ENCODE data around the gene ZBTB44.
"Not testable (repeated sequence)": the region's sequence is repeated elsewhere in the genome, so short reads cannot be mapped to it uniquely, and the experiment has no call there.

ZBTB44 gene

DNA sequence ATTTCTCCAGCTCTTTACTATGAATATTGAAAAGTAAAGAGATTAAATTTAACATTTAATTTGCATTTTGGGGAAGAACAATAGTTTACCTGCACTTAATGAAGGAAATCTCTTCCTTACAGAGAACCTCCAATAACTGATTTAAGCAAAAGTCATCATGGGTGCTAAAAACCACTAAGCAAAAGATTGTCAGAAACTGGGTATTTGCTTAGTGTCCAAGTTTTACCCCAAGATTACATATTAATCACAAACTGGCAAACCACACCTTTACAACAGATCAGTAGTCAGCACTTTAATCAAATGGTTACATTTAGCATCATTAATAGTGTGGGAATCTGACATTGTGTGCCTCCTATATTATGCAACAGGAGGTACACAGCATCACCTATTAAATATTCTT is 2.7 kb downstream of the ZBTB44 start:
- no peak for DNase-seq

DNA sequence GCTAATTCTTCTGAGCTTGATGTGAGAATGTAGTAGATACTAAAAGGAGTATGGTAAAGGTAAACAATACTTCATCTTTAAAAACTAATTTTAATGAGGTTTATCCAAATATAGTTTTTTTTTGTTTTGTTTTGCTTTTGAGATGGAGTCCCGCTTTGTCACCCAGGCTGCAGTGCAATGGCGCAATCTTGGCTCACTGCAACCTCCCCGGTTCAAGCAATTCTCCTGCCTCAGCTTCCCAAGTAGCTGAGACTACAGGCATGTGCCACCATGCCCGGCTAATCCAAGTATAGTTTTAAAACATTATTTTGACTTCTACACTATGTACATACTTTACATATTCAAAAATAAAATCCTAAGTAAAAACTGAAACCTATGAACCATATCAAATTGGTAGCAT is 4.1 kb downstream of the ZBTB44 start:
- no peak for DNase-seq

DNA sequence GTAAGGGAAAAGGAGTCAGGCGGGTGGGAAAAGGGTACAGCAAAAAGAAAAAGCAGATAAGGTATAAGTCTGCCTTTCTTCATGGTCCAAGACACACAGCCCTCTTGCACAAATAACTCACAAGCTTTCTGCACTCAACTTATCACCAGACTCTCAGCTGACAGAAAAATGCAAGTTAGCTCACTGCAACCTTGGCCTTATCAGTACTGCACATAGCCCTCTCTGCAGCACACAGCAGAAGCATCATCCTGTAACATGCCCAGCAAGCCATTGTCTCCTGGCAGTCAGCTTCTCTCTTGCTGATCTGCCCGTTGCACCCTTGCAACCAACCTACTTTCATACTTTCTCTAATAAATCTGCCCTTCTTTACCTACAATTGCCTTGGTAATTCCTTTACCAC is 5.8 kb downstream of the ZBTB44 start:
- DNase-seq: no peak

DNA sequence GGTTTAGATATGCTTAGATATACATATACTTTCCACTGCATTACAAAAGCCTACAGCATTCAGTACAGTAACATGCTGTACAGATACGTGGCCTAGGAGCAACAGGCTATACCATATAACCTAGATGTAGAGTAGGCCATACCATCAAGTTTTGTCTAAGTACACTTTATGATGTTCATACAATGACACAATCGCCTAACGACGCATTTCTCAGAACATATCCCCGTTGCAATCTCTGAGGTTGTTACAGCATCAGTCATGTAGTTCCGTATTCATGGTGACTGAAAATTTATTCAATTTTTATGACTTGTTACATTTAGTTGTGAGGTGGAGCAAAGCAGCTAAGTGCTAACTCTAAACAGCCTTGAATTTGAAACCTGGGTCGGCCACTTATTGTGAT is 6.7 kb downstream of the ZBTB44 start:
- DNase-seq: no peak

DNA sequence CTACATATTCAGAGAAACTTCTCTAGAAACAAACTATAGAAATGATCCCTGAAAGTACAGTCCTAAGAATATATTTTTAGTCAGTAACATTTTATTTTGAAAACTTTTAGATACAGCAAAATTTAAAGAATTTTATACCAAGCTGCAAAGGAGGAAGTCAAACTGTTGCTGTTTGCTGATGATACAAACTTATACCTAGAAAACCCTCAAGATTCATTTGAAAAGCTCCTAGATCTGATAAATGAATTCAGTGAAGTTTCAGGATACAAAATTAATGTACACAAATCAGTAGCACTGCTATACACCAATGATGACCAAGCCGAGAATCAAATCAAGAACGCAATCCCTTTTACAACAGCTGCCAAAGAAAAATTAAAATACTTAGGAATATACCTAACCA is 10.1 kb downstream of the ZBTB44 start:
- no peak for DNase-seq

DNA sequence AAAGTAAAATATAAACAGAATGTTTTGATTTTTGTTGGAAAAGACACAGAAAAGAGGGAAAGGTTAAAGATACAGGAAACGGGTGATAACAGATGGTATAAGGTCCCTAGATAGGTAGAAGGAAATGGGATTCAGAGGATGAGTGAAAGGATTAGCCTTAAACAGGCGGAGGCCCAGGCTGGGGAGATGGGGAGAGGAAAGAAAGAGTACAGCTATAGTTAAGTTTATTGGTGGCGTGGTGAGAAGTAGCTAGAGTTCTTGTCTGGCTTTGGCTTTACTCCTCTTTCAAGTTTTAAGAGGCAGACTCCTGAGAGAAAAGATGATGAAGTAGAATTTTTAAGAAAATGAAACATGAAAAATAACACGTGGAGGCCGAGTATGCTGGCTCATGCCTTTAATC is 13.7 kb downstream of the ZBTB44 start:
- DNase-seq: no peak

DNA sequence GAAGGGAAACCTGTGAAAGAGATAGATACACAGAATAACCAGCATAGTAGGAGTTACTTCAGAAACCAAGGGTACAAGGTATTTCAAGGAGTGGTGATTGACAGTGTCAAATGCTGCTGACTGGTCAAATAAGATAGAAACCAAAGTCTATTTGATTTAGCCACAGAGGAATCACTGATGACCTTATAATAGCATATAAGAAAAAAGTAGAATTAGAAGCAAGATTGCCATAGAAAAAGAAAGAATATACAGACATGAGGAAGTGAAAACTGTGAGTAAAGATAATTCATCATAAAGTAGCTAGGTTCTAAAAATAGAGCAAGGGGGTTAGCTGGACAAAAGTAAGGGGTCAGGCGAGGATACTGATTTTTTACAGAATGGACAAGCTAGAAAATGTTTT is 14.2 kb downstream of the ZBTB44 start:
- no peak for DNase-seq

DNA sequence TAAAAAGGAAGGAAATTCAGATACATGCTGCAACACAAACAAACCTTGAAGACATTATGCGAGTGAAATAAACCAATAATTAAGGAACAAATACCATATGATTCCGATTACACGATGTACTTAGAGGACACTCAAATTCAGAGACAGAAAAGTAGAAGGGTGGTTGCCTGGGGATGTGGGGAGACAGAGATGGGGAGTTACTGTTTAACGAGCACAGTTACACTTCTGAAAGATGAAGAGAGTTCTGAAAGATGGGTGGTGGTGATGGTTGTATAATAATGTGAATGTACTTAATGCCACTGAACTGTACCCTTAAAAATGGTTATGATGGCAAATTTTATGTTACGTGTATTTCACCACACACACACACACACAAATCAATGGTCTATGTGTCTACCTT is 14.7 kb downstream of the ZBTB44 start:
- no peak for DNase-seq

DNA sequence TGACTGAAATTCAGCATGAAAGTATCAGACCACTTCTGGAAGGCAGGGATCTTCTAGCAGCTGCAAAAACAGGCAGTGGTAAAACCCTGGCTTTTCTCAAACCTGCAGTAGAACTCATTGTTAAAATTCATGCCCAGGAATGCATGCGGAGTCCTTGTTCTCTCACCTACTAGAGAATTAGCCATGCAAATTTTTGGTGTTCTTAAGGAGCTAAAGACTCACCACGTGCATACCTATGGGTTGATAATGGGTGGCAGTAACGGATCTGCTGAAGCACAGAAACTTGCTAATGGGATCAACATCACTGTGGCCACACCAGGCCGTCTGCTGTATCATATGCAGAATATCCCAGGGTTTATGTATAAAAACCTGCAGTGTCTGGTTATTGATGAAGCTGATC is 19.1 kb downstream of the ZBTB44 start:
- no peak for DNase-seq

DNA sequence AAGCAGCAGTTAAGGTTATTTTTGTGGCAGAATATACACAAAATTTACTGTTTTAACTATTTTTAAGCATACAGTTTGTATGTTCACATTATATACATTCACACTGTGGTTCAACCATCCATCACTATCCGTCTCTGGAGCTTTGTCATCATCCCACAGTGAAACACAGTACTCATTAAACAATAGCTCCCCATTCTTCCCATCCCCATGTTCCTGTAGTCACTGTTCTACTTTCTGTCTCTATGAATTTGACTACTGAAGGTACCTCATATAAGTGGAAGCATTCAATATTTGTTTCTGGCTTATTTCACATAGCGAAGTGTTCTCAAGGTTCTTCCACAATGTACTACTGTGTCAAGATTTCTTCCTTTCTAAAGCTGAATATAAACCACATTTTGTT is 32.6 kb downstream of the ZBTB44 start:
- no peak for DNase-seq

DNA sequence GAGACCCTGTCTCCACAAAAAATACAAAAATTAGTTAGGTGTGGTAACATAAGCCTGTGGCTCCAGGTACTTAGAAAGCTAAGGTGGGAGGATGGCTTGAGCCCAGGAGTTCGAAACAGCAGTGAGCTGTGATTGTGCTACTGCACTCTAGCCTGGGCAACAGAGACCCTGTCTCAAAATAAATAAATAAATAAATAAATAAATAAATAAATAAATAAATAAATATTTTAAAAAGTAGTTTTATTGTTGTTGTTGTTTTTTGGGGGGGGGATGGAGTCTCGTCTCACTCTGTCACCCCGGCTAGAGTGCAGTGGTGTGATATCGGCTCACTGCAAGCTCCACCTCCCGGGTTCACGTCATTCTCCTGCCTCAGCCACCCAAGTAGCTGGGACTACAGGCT is 33.4 kb downstream of the ZBTB44 start:
- not testable (repeated sequence) for DNase-seq

DNA sequence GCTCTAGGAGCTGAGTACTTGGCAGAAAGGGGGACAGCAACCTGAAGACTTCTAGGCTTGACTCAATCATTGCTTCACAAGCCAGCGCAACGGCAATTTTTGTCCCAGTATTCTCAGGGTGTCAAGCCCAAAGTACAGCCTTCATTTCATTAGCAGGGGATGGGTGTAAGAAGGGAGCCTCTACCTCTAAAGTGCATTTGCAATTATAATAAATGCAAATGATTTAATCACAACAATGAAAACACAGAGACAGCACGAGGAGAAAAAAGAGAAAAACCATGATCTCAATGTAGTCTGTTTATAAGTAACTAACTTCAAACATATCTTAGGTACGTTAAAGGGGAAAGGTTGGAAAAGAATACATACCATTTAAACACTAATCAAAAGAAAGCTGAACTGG is 34.7 kb downstream of the ZBTB44 start:
- no peak for DNase-seq

DNA sequence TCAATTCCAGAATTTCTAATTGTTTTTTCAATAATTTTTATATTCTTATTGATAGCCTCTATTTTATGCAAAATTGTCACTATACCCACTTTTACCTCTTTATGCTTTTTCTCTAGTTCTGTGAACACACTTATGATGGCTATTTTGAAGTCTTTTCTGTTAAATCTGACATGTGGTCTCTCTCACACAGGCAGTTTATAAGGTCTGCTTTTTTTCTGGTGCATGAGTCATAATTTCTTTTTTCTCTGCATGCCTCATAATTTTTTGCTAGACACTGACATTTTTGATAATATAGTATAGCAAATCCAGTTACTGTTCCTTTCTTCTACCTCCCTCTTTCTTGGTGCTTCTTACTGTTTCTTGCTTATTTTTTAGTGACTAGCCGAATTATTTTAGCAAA is 36.0 kb downstream of the ZBTB44 start:
- DNase-seq: no peak

DNA sequence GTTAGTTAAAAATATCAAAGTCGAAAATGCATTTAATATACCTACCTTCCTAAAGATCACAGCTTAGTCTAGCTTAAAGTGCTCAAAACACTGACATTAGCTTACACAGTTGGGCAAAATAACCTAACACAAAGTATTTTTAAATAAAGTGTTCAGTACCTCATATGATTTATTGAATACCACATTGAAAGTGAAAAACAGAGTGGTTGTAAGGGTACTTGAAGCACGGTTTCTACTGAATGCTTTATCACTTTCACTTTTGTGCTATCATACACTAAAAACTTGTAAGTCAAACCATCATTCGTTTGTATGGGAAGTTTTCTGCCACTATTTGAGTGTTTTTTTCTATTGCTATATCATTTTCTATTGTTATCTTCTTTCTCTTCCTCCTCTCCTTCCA is 36.6 kb downstream of the ZBTB44 start:
- DNase-seq: no peak

DNA sequence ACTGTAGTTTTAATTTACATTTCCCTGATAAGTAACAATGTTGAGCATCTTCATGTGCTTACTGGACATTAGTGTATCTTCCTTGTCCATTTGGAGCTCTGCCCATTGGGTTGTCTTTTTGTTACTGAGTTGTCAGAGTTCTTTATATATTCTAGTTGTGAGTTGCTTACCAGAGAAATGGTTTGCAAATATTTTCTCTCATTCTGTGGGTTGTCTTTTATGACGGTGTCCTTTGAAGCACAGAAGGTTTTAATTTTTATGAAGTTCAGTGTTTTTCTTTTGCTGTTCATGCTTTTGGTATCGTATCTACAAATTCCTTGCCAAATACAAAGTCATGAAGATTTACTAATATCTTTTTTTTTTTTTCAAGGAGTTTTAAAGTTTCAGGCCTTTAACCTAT is 42.4 kb downstream of the ZBTB44 start:
- no peak for DNase-seq

DNA sequence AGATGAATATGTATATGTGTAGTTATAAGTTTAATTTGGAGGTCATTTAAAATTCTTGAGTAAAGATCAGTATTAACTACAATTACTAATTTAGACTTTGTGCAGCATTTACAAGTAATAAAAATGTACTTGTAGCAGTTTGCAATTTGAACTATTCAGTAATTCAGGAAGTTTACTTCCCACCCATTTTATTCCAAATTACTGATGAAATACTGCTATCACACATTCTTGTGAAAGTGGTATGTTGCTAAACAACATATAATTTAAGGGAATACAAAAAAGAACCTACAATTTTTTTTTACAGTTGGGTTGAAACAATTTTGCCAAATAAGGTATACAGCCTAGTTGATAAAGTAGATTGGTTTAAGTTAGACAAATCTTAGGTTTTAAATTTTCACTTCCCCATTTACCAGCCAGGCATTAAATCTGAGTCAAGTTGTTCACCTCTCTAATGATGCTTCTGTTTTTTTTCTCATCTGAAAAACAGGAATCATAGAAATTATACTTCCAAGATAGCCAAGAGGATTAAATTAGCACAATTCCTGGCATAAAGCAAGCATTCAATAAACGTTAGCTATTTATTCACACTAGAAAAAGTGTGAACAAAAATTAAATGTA is 45.3 kb downstream of the ZBTB44 start:
- DNase-seq: no peak

DNA sequence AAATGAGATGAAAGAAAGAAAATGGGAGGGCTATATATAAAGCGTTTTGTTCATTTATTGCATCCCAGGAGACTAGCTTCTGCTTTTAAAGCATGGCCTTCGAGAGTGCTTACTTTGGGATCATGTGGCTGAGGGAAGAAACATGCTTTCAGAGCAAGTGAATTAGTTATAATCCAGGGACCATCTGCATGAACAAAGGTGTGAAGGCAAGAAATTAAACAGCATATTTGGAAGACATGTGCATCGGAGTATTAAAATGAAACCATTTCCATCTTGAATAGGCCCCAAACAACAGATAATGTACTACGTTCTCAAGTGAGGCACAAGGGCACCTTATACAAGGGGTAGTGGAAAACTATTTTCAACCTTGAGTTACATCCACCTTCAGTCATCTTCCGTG is 51.4 kb downstream of the ZBTB44 start:
- DNase-seq: no peak

DNA sequence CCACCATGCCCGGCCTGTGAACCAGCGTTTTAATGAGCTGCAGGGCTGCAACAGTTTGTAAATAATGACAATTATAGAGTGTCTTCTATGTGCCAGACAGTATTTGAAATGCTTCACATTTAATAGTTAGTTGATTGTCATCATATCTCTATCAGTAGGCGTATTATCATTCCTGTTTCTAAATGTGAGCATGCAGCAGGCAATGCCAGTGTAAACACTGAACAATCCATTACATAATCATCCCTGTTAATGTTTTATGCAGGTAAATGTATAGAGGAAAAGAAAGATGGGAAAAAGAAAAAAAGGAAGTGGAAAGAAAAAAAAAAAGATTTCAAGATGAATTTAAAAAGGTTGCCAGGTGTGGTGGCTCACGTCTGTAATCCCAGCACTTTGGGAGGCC is 52.3 kb downstream of the ZBTB44 start:
- no peak for DNase-seq

DNA sequence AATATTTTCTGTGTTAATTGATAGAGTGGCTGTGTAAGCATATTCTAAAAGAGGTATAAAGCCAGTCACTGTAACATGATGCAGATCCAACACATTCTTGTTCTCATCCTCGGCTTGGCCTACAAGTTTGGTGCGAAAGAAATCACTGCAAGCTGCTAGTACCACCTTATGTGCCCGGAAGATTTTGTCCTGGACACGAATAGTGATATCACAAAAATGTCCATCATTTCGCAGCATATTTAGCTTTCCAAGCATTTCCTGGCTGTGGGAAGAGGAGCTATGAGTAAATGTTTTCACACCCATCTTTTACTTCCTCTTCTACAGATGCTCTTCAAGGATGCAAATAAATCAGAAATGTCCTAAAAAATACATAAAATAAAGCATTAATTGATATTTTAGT is 53.1 kb downstream of the ZBTB44 start:
- DNase-seq: no peak

DNA sequence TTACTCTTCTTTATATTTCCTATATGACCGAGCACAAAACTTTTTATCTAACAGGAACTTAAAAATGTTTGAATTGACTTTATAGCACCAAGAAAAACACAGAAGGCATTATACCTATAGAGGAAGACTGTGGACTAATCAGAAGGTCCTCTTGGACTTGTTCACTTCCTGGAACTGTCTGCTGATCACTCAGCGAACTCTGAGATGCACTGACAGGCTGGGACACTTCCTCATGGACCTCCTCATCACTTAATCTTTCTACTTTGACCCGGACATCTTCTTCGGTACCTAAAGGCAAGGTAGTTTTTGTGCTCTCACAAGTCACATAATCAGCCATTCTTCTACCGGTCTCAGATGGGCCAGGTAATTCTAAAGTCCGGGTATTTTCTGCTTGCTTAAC is 54.0 kb downstream of the ZBTB44 start:
- DNase-seq: no peak

DNA sequence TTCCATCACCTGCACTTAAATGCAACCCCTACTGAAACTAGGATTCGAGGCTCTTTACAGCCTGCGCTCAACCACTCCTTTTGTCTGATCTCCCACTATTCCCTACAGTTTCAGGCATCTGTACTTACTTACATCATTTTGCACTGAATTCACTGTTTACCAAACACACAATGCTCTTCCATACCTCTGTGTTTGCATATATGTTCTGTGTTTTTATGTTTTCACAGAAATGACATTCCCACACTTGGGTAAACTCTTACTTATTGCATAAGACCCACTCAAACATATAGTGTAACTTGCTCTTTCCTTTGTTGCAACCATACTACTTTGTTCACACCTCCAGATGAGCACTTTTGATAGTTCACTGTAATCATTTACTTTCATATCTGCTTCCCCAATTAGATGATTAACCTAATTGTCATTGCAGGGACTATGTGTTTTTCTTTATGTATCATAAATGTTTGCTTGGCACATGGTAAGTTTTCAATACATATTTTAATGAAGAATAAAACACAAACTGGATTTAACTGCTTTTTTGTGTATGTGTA is 54.6 kb downstream of the ZBTB44 start:
- DNase-seq: no peak

DNA sequence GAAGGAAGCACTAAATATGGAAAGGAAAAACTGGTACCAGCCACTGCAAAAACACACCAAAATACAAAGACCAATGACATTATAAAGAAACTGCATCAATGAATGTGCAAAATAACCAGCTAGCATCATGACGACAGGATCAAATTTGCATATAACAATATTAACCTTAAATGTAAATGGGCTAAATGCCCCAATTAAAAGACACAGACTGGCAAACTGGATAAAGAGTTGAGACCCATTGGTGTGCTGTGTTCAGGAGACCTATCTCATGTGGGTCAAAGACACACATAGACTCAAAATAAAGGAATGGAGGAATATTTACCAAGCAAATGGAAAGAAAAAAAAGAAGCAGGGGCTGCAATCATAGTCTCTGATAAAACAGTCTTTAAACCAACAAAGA is 63.0 kb downstream of the ZBTB44 start:
- not testable (repeated sequence) for DNase-seq

DNA sequence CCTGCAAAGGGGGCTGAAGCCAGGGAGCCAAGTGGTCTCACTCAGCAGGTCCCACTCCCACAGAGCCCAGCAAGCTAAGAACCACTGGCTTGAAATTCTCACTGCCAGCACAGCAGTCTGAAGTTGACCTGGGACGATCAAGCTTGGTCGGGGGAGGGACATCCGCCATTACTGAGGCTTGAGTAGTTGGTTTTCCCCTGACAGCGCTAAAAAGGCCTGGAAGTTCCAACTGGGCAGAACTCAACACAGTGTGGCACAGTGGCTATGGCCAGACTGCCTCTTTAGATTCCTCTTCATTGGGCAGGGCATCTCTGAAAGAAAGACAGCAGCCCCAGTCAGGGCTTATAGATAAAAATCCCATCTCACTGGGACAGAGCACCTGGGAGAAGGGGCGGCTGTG is 64.8 kb downstream of the ZBTB44 start:
- not testable (repeated sequence) for DNase-seq

DNA sequence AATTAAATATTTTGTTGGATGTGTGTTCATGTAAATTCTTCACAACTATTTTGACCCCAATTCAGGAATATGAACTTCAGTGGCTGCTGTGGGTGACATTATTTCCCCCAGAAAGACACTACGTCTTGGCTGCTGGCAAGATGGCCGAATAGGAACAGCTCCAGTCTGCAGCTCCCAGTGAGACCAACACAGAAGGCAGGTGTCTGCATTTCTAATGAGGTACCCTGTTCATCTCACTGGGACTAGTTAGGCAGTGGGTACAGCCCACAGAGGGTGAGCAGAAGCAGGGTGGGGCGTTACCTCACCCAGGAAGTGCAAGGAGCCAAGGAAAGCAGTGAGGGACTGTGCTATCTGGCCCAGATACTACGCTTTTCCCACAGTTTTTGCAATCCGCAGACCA is 65.3 kb downstream of the ZBTB44 start:
- DNase-seq: no peak

DNA sequence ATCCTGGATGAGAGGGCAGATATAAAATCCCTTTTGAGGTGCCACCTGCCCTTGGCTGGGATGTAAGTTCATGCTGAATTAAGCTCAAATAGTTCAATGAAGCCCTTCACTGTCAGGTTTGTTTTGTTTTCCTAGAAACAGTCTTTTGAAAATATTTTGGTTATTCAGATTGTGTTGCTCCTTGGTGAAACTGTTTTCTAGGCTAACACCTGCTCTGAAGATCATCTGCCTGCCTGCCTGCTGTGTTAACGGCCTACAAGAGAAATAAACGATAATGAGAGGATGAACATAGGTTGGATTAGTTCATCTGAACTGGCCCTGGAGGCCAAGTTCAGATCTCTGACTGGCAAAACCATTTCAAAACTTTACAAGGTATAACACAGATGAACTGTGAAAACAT is 67.4 kb downstream of the ZBTB44 start:
- no peak for DNase-seq

DNA sequence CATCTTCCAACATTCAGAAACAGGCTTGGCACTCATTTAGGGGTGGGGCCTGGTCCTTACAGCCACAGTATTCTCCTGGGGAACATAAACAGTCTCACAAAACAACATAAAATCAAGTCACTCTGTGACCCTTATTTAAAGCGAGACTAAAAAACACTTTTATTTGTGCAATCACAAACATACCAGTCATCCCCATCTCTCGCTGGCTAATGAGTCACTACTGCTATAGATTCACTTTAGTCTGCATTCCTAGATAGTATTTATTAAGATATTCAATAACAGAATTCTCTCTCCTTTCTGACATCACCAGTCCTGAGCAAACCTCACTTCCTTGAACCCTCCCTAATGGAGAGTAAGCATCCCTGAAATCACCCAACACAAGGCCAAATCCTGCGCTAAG is 68.0 kb downstream of the ZBTB44 start:
- no peak for DNase-seq
